G401.6 (cell line): Measurements from ENCODE around the gene CRB1.
A peak's percentile ranks its signal among the peaks of the same experiment; 100 is the strongest.
"Not testable (repeated sequence)": the region's sequence is repeated elsewhere in the genome, so short reads cannot be mapped to it uniquely, and the experiment has no call there.

Experiments
- FAIRE-seq: peaks from 2 replicates; lab custom pipeline; 2012; peaks lifted over from hg19 to GRCh38; lab: Jason Lieb, UNC

The CRB1 gene

GRCh38 chr1:197402189-197402588 is 134.1 kb downstream of the CRB1 start:
- FAIRE-seq, result no peak

GRCh38 chr1:197404774-197405173 is 136.7 kb downstream of the CRB1 start:
- not testable (repeated sequence) for FAIRE-seq

GRCh38 chr1:197405614-197406013 is 137.6 kb downstream of the CRB1 start:
- not testable (repeated sequence) for FAIRE-seq

GRCh38 chr1:197413564-197413963 is 145.5 kb downstream of the CRB1 start:
- no peak for FAIRE-seq

- FAIRE-seq, result no peak
Measured at GRCh38 chr1:197415221-197415620, 147.2 kb downstream of the CRB1 start.

GRCh38 chr1:197418693-197419092 is 150.6 kb downstream of the CRB1 start:
- no peak for FAIRE-seq

GRCh38 chr1:197422993-197423392 is 154.9 kb downstream of the CRB1 start:
- no peak for FAIRE-seq

GRCh38 chr1:197424380-197424779 is 156.3 kb downstream of the CRB1 start:
- no peak for FAIRE-seq

- FAIRE-seq, result no peak
Measured at GRCh38 chr1:197429372-197429771, 161.3 kb downstream of the CRB1 start.

GRCh38 chr1:197435224-197435623 is 167.2 kb downstream of the CRB1 start:
- no peak for FAIRE-seq

GRCh38 chr1:197437601-197438000 is 169.5 kb downstream of the CRB1 start:
- no peak for FAIRE-seq

- FAIRE-seq, result no peak
Measured at GRCh38 chr1:197438010-197438790, 170.1 kb downstream of the CRB1 start.

- FAIRE-seq, result no peak
Measured at GRCh38 chr1:197439708-197440280, 171.7 kb downstream of the CRB1 start.

- FAIRE-seq, result no peak
Measured at GRCh38 chr1:197440715-197441114, 172.7 kb downstream of the CRB1 start.

GRCh38 chr1:197441999-197442414 is 174.0 kb downstream of the CRB1 start:
- FAIRE-seq, result no peak

- no peak for FAIRE-seq
Measured at GRCh38 chr1:197444755-197445154, 176.7 kb downstream of the CRB1 start.

GRCh38 chr1:197448121-197448779 is 180.2 kb downstream of the CRB1 start:
- FAIRE-seq, result no peak

GRCh38 chr1:197451381-197451780 is 183.3 kb downstream of the CRB1 start:
- no peak for FAIRE-seq

- FAIRE-seq, result peak; percentile 97
Measured at GRCh38 chr1:197453376-197454058, 185.5 kb downstream of the CRB1 start.

GRCh38 chr1:197462539-197462938 is 194.5 kb downstream of the CRB1 start:
- FAIRE-seq, result no peak

GRCh38 chr1:197463142-197463541 is 195.1 kb downstream of the CRB1 start:
- FAIRE-seq, result no peak

- no peak for FAIRE-seq
Measured at GRCh38 chr1:197464044-197464443, 196.0 kb downstream of the CRB1 start.
